IMR-90 (cell line): Measurements from ENCODE around the gene EGFR. TPM values are rescaled to one million over a fixed set of nuclear protein-coding genes. Genes with fewer than 3 reads are reported as not detected.
A peak's percentile ranks its signal among the peaks of the same experiment; 100 is the strongest.

Source experiments
- ATAC-seq: fragments of 200-7000 bp; cut with Tn5 transposase; 2 replicates; pipeline ENCODE4 v1.9.1; 2020; ENCODE audit warnings: low read depth, mild to moderate bottlenecking, moderate library complexity
- BruUV-seq: library from RNA; stranded (reverse); fragments of 400-500 nt; replicated peaks from 2 replicates; lab custom pipeline; 2021; lab: Mats Ljungman, UMichigan
- CTCF ChIA-PET: fragments of 300-600 bp; formaldehyde crosslinking; extraction: SDS; loops from one replicate; lab custom pipeline; 2021; ENCODE audit warnings: antibody characterized with exemption; lab: Yijun Ruan, JAX
- POLR2A ChIA-PET: fragments of 300-600 bp; sonication (Branson Sonifier 250); formaldehyde crosslinking; loops from one replicate; lab custom pipeline; 2022; ENCODE audit warnings: antibody characterized with exemption; ENCODE audit not compliant: unreplicated experiment; lab: Charles Lee
- DNase-seq: peaks from one replicate; pipeline ENCODE4 v3.0.0; 2013
- H2AFZ ChIP-seq: replicated peaks from 2 replicates; pipeline ENCODE3; 2013; ENCODE audit warnings: low read length, mild to moderate bottlenecking; ENCODE audit not compliant: poor library complexity
- H2AK5ac ChIP-seq: 2 replicates; pipeline ENCODE4 v1.6.1; 2013; ENCODE audit warnings: low read depth, low read length, inconsistent platforms
- H2AK9ac ChIP-seq: replicated peaks from 2 replicates; pipeline ENCODE3; 2013; ENCODE audit warnings: mild to moderate bottlenecking, low read depth, low read length, moderate library complexity; ENCODE audit not compliant: poor library complexity
- H2BK120ac ChIP-seq: 2 replicates; pipeline ENCODE4 v1.6.1; 2013; ENCODE audit warnings: low read depth, low read length, inconsistent platforms
- H2BK15ac ChIP-seq: 3 replicates; pipeline ENCODE4 v1.6.1; 2013; ENCODE audit warnings: low read depth, low read length, inconsistent platforms
- H2BK20ac ChIP-seq: 2 replicates; pipeline ENCODE4 v1.6.1; 2013; ENCODE audit warnings: low read depth, mild to moderate bottlenecking, inconsistent platforms, low read length, moderate library complexity
- H2BK5ac ChIP-seq: 2 replicates; pipeline ENCODE4 v1.6.1; 2013; ENCODE audit warnings: mild to moderate bottlenecking, low read depth, low read length, inconsistent platforms; ENCODE audit not compliant: poor library complexity, severe bottlenecking
- H3K14ac ChIP-seq: replicated peaks from 2 replicates; pipeline ENCODE4 v1.6.1; 2013; ENCODE audit warnings: low read depth, low read length, inconsistent platforms
- H3K18ac ChIP-seq: 2 replicates; pipeline ENCODE4 v1.6.1; 2013; ENCODE audit warnings: low read depth, low read length, control low read depth
- H3K23ac ChIP-seq: 2 replicates; pipeline ENCODE4 v1.6.1; 2013; ENCODE audit warnings: low read depth, low read length, inconsistent platforms
- H3K27ac ChIP-seq: 2 replicates; pipeline ENCODE4 v1.5.1; 2013; ENCODE audit warnings: mild to moderate bottlenecking, control low read depth, low read length; ENCODE audit not compliant: insufficient read depth
- H3K27me3 ChIP-seq: 2 replicates; pipeline ENCODE4 v1.6.1; 2013; ENCODE audit warnings: low read length; ENCODE audit not compliant: control insufficient read depth, insufficient read depth
- H3K36me3 ChIP-seq: 2 replicates; pipeline ENCODE4 v1.6.1; 2013; ENCODE audit warnings: low read length, mixed read lengths; ENCODE audit not compliant: control insufficient read depth, insufficient read depth
- H3K4ac ChIP-seq: 2 replicates; pipeline ENCODE4 v1.6.1; 2013; ENCODE audit warnings: low read depth, low read length, inconsistent platforms
- H3K4me1 ChIP-seq: 2 replicates; pipeline ENCODE4 v1.6.1; 2013; ENCODE audit warnings: low read length, mixed read lengths; ENCODE audit not compliant: control insufficient read depth, insufficient read depth
- H3K4me2 ChIP-seq: 2 replicates; pipeline ENCODE4 v1.6.1; 2013; ENCODE audit warnings: low read depth, mild to moderate bottlenecking, control low read depth, low read length, moderate library complexity
- H3K4me3 ChIP-seq: 2 replicates; pipeline ENCODE4 v1.5.1; 2013; ENCODE audit warnings: low read depth, mild to moderate bottlenecking, control low read depth, low read length, moderate library complexity; ENCODE audit not compliant: insufficient read depth
- H3K56ac ChIP-seq: 2 replicates; pipeline ENCODE4 v1.6.1; 2013; ENCODE audit warnings: low read length, inconsistent platforms; ENCODE audit not compliant: insufficient read depth; ENCODE audit errors: extremely low read depth
- H3K79me1 ChIP-seq, 2 experiments: 2 replicates each; pipeline ENCODE4 v1.6.1; 2013; ENCODE audit warnings: low read length in 2 of 2, inconsistent platforms in 1 of 2, low read depth in 1 of 2
- H3K9ac ChIP-seq: 2 replicates; pipeline ENCODE4 v1.6.1; 2013; ENCODE audit warnings: low read depth, low read length, control low read depth
- H3K9me1 ChIP-seq: 2 replicates; pipeline ENCODE4 v1.6.1; 2013; ENCODE audit warnings: low read length, inconsistent platforms; ENCODE audit not compliant: insufficient read depth
- H3K9me3 ChIP-seq: 2 replicates; pipeline ENCODE4 v1.6.1; 2013; ENCODE audit warnings: low read length; ENCODE audit not compliant: control insufficient read depth, insufficient read depth
- H4K20me1 ChIP-seq: 2 replicates; pipeline ENCODE4 v1.6.1; 2013; ENCODE audit warnings: low read length, inconsistent platforms; ENCODE audit not compliant: insufficient read depth
- H4K5ac ChIP-seq: 2 replicates; pipeline ENCODE4 v1.6.1; 2013; ENCODE audit warnings: mild to moderate bottlenecking, low read depth, low read length, control low read depth
- H4K8ac ChIP-seq, 2 experiments: 2 replicates each; pipeline ENCODE4 v1.6.1; 2013; ENCODE audit warnings: low read depth in 2 of 2, low read length in 2 of 2, control low read depth in 1 of 2, inconsistent platforms in 1 of 2
- H4K91ac ChIP-seq: 2 replicates; pipeline ENCODE4 v1.6.1; 2013; ENCODE audit warnings: low read depth, low read length, inconsistent platforms; ENCODE audit not compliant: insufficient read depth
- BHLHE40 ChIP-seq: fragments of 150-350 bp; IDR thresholded peaks from 2 replicates; pipeline ENCODE4 v1.6.1; 2016; ENCODE audit warnings: mild to moderate bottlenecking, low read depth, low read length
- CEBPB ChIP-seq: IDR thresholded peaks from 2 replicates; pipeline ENCODE4 v1.6.1; 2012; ENCODE audit warnings: low read depth, low read length, improper control_type of control experiment
- CHD1 ChIP-seq: IDR thresholded peaks from 2 replicates; pipeline ENCODE4 v1.6.1; 2012; ENCODE audit warnings: low read depth, low read length, improper control_type of control experiment
- CTCF ChIP-seq: conservative IDR thresholded peaks from 2 replicates; pipeline ENCODE4 v1.5.1; 2012; ENCODE audit warnings: mild to moderate bottlenecking, low read depth, low read length, improper control_type of control experiment
- ELK1 ChIP-seq: fragments of 150-350 bp; IDR thresholded peaks from 2 replicates; pipeline ENCODE4 v1.6.1; 2016; ENCODE audit warnings: low read depth, mild to moderate bottlenecking, low read length, moderate library complexity, borderline replicate concordance
- FOS ChIP-seq: fragments of 150-350 bp; IDR thresholded peaks from 2 replicates; pipeline ENCODE4 v1.6.1; 2016; ENCODE audit warnings: low read depth, low read length
- MAFK ChIP-seq: IDR thresholded peaks from 2 replicates; pipeline ENCODE4 v1.6.1; 2012; ENCODE audit warnings: low read depth, low read length, improper control_type of control experiment
- MAZ ChIP-seq: IDR thresholded peaks from 2 replicates; pipeline ENCODE4 v1.6.1; 2012; ENCODE audit warnings: low read depth, mild to moderate bottlenecking, low read length, improper control_type of control experiment, moderate library complexity, borderline replicate concordance
- MXI1 ChIP-seq: IDR thresholded peaks from 2 replicates; pipeline ENCODE4 v1.6.1; 2012; ENCODE audit warnings: low read depth, mild to moderate bottlenecking, low read length, moderate library complexity, borderline replicate concordance
- NFE2L2 ChIP-seq: fragments of 150-350 bp; IDR thresholded peaks from 2 replicates; pipeline ENCODE4 v1.6.1; 2016; ENCODE audit warnings: low read depth, mild to moderate bottlenecking, low read length
- POLR2A ChIP-seq: IDR thresholded peaks from 2 replicates; pipeline ENCODE4 v1.6.1; 2012; ENCODE audit warnings: mild to moderate bottlenecking, low read depth, low read length
- RAD21 ChIP-seq: IDR thresholded peaks from 2 replicates; pipeline ENCODE4 v1.6.1; 2012; ENCODE audit warnings: low read length, improper control_type of control experiment
- RCOR1 ChIP-seq: IDR thresholded peaks from 2 replicates; pipeline ENCODE4 v1.6.1; 2012; ENCODE audit warnings: mild to moderate bottlenecking, low read length, improper control_type of control experiment; ENCODE audit not compliant: insufficient replicate concordance
- RFX5 ChIP-seq: IDR thresholded peaks from 2 replicates; pipeline ENCODE4 v1.8.0; 2012; ENCODE audit warnings: low read depth, mild to moderate bottlenecking, low read length, moderate library complexity
- SMC3 ChIP-seq: fragments of 150-350 bp; IDR thresholded peaks from 2 replicates; pipeline ENCODE4 v1.6.1; 2016; ENCODE audit warnings: low read depth, mild to moderate bottlenecking, antibody characterized with exemption, low read length, moderate library complexity
- USF2 ChIP-seq: fragments of 150-350 bp; IDR thresholded peaks from 2 replicates; pipeline ENCODE4 v1.6.1; 2017; ENCODE audit warnings: mild to moderate bottlenecking, antibody characterized with exemption, low read length, low read depth
- dilution Hi-C: fragments of 300-500 bp; cut with HindIII; formaldehyde crosslinking; loops from one replicate; pipeline ENCODE4 v1.14.3; 2018; ENCODE audit warnings: low sequenced_read_pairs; ENCODE audit not compliant: unreplicated experiment
- in situ Hi-C: fragments of 300-500 bp; cut with MboI; formaldehyde crosslinking; loops from 3 replicates; pipeline ENCODE4 v1.14.3; 2019; ENCODE audit warnings: low sequenced_read_pairs, inconsistent platforms, mixed read lengths
- intact Hi-C: fragments of 100-400 bp; cut with micrococcal nuclease; formaldehyde crosslinking; loops from 2 replicates; pipeline ENCODE4 v1.10.0; 2022
- polyA plus RNA-seq, 3 experiments: library from polyadenylated mRNA; depleted of rRNA; stranded (reverse); fragments of >200 nt; gene quantifications; 2 replicates each; pipeline ENCODE4 v1.2.3, GENCODE V29; 2012; ENCODE audit warnings: low replicate concordance in 1 of 3
- total RNA-seq: library from RNA; depleted of rRNA; stranded (reverse); fragments of >200 nt; gene quantifications from 2 replicates; pipeline ENCODE4 v1.2.3, GENCODE V29; 2012

The EGFR gene
- total and polyA plus RNA-seq, 2 of the 4 experiments (the other 2 are of a cell fraction): 36.9 to 60.4 TPM

GRCh38 chr7:55082228-55082603 lies 63.4 kb downstream of the EGFR start:
- Histone ChIP-seq H3K23ac (peak overlapping the region; percentile 57; the same call in 1 of the 2 replicates), H3K9me3 (no peaks in the 10 kb centered on the region), H4K91ac (no peak overlapping the region), H3K4me3 (no peak overlapping the region), H2BK20ac (no peak overlapping the region), H2AK5ac (no peak overlapping the region), H3K18ac (0 out of 2 replicates have a peak overlapping the region, but pooled peaks have one; percentile 5), H4K8ac (no peak overlapping the region), H3K36me3 (peaks cover 7% of the 10 kb centered on the region), H3K56ac (no peak overlapping the region), H2AK9ac (no peak overlapping the region), H4K20me1 (peaks cover 42% of the 10 kb centered on the region), H3K4ac (0 out of 2 replicates have a peak overlapping the region, but pooled peaks have one; percentile 26), H3K4me2 (no peak overlapping the region), H3K4me1 (peaks cover 39% of the 10 kb centered on the region), H3K27ac (no peak overlapping the region), H2BK5ac (no peak overlapping the region), H4K5ac (no peak overlapping the region), H3K79me1 (peaks cover 45 to 91% of the 10 kb centered on the region in 2 experiments), H2BK15ac (peak overlapping the region; percentile 35; the same call in 1 of the 3 replicates), H3K14ac (peak overlapping the region; percentile 66), H3K9me1 (peaks cover 48% of the 10 kb centered on the region), H3K27me3 (no peaks in the 10 kb centered on the region), H2AFZ (no peak overlapping the region), H3K9ac (no peak overlapping the region), H2BK120ac (peak overlapping the region; percentile 32; the same call in 1 of the 2 replicates)
- dilution Hi-C loops (no loop called here), in situ Hi-C loops (no loop called here), intact Hi-C loops (no loop called here)
- ChIA-PET CTCF (interaction anchor here (1.4 kb wide), 1 partner anchor 12 kb away, joined by 4 read pairs; no protein-coding TSS in a partner anchor), POLR2A (interaction anchor here (0.6 kb wide), 1 partner anchor 36 kb away, joined by 7 read pairs; no protein-coding TSS in a partner anchor)
- ATAC-seq: no peak
- TF ChIP-seq RFX5: no peak
- TF ChIP-seq FOS: no peak
- no peak for TF ChIP-seq NFE2L2
- no peak for TF ChIP-seq ELK1
- no peak for TF ChIP-seq USF2
- TF ChIP-seq CEBPB: no peak
- TF ChIP-seq CTCF: no peak
- TF ChIP-seq MAZ: no peak
- TF ChIP-seq CHD1: no peak
- TF ChIP-seq MAFK: no peak
- no peak for TF ChIP-seq MXI1
- TF ChIP-seq POLR2A: no peak
- no peak for TF ChIP-seq RAD21
- no peak for TF ChIP-seq SMC3
- no peak for TF ChIP-seq BHLHE40
- TF ChIP-seq RCOR1: no peak
- BruUV-seq: no TSS peak
- DNase-seq: no peak
